Posterior cingulate gyrus (tissue), 11 donors: ENCODE data around the gene RAD51B.
A peak's percentile ranks its signal among the peaks of the same experiment; 100 is the strongest.

ENCODE experiments used
- DNase-seq, 10 donors: peaks; one replicate each; pipeline versions ENCODE4 v3.0.0 to v3.0.0-alpha.2; 2020 to 2021; ENCODE audit warnings: mixed read lengths in 3 of 10
- intact Hi-C: fragments of 100-400 bp; cut with DNase I; formaldehyde crosslinking; loops from one replicate; pipeline ENCODE4 v1.15.1; 2023

The RAD51B gene

GRCh38 chr14:68668531-68668930 lies 849.0 kb downstream of the RAD51B start:
- intact Hi-C loops, result no loop called here
- no peak for DNase-seq

- intact Hi-C loops, result no loop called here
- DNase-seq, result no peak
Measured at GRCh38 chr14:68669111-68669511, 849.5 kb downstream of the RAD51B start.

DNA sequence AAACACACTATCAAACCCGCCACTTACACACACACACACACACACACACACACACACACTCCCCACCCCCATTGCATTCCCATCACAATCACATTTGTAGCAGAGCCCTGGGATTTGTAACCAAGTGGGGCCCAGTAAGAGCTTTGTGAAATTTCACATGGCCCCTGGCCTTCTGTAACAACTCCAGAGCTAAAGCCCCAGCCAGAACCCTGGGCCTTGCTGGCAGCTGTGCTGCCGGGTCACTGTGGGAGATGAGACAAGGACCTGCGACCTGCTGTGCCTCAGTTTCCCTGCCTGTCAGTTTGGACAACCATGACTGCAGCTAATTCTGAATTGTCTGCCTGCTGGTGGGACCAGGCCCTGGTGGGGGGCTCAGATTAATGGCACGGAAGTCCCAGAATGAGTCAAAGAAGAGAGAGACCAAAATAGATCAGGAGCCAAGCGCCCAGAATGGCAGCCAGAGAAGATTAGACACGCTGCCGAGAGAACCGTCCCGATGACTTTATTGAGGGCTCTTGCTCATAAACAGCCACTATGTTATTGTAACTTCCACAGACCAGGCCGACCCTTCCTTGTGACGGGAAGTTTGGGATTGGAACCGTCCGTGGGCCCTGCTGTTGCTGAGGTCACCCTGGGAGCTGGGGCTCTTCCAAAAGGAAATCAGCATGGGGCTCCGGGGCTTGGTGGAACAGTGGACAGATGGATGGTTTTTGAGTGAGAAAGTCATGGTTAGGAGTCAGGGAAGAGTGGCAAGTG lies 850.2 kb downstream of the RAD51B start:
- no peak for DNase-seq
- intact Hi-C loops, result no loop called here

DNA sequence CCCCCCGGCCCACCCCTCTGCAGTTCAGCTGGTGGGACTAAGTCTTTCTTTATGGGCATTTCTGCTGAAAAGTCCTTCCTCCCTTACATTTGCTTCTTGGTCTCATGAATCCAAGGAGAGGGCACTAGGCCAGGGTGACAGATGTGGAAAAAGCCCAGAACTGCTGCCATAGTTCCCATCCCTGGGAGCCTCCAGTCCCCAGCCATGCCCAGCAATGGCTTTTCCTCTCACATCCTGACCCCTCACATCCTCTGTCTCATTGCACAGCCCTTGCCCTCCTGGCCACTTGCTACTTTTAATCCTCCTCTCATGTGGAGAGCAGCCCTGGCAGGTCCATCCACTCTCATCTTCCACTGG lies 850.8 kb downstream of the RAD51B start:
- no peak for DNase-seq
- intact Hi-C loops, result no loop called here

DNA sequence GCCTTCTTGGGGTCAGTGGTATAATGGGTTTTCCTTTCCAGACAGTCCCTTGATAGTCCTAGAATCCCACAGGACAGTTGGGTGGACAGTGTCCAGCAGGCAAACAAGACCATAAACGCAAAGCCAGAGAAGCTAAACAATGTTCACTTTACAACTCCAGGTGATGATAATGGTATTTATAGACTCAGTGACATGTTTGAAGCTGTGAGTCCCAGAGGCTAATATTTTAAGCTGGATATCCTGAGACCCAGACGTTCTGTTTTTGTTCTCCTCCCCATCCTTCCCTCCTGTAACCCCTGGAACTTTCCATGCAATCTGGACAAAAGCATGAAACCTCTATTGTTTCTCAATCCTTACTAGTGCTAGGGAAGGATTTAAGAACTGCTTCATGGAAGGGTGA lies 852.3 kb downstream of the RAD51B start:
- intact Hi-C loops, result no loop called here
- no peak for DNase-seq

DNA sequence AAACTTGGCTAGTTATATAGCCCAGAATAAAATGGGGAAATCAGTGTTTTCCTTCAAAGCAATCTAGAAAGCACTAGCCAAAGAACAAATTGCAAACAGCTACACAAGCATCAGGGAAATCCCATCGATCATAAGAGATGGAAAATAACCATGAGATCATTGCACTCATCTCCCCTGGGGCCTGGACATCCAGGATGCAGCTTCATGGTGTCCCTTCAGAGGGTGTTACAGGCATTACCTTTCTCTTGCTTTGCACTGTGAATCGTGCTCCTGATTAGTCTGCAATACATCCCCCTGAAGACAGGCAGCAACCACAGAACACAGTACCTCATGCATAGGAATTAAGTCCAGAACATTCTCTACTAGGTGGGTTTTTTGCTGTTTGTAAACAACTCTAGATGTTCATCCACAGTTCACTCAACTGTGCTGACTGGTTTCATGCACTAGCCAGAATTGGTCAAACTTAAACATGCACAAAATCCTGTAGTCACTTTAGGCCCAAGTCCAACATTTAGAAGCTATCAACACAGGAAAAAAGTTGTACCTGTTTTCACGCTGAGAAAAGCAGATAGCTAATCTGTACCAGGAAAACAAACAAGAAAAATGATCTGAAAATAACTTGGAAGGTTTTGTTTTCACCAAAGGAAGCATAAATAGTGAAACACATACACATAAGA lies 853.2 kb downstream of the RAD51B start:
- no peak for DNase-seq
- intact Hi-C loops, result no loop called here

- intact Hi-C loops, result no loop called here
- DNase-seq, result no peak
Measured at GRCh38 chr14:68673464-68673863, 853.9 kb downstream of the RAD51B start.

DNA sequence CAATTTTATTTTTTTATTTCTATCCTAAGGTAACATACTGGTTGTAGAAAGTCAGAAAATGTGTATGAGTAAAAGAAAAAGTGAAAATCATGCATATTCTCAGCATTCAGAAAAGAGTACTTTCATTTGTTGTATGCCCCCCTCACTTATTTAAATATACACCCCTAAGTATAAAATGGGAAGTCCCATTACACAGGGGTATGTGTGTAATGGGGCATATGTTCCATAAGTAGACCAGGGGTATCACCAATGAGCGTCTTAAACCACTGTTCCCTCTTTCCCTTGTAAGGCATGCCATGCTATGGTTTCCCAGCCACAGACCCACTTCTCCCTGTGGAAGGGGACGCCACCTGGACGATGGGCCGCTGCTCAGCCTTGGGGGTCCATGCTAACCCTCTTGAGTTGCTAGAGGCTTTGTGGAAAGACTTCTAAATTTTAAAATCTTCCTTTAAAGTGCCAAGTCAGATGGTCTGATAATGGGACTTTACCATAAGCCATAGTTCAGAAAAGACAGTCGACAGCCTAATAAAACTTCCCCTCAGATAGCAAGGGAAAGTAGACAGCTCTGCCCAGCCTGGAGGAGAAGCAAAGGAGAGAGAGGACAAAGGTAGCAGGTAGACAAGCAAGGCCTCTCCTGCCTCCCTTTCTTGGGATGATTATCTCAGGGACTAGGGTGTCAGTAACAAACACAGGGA lies 855.1 kb downstream of the RAD51B start:
- DNase-seq, result no peak
- intact Hi-C loops, result no loop called here

GRCh38 chr14:68675233-68675577 lies 855.6 kb downstream of the RAD51B start:
- no peak for DNase-seq
- intact Hi-C loops, result no loop called here

GRCh38 chr14:68676511-68676943 lies 856.9 kb downstream of the RAD51B start:
- intact Hi-C loops, result no loop called here
- DNase-seq, result no peak

DNA sequence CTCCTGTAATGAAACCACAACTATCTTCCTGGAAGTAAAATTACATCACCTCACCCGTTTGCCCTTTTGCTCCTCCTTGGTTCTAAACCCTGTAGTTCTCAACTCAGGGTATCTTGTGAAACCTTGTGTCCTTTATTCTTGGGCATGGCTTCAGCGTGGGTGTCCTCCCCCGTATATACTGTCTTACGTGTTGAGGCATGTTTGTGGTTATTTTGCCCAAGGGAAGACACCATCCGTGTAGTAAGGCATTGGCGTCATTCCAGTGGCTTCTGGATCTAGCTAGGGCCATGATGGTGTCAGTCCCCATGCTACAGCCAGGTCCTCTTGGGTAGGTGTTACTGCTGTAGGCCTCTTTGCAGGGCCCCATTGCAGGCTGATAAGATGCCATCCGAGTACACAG lies 857.9 kb downstream of the RAD51B start:
- DNase-seq, result no peak
- intact Hi-C loops, result no loop called here

DNA sequence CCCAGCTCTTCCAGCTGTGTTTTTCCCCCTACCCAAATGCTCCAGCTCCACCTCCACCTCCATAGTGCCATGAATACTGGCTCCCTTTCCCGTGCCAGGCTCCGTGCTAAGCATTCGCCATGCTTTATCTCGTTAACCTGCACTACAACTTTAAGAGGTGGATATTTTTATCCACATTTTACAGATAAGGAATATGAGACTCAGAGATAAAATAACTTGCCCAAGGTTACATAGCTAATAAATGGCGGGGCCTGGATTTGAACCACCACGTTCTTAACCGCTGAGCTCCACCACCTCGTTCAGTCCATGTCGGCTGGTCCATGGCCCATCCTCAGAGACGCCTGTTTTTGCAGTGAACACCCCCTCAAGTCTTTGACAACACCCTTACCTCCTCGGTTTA lies 858.3 kb downstream of the RAD51B start:
- no peak for DNase-seq
- intact Hi-C loops, result no loop called here

- intact Hi-C loops, result no loop called here
- DNase-seq, result no peak
Measured at GRCh38 chr14:68678471-68678870, 858.9 kb downstream of the RAD51B start.

GRCh38 chr14:68679301-68679700 lies 859.7 kb downstream of the RAD51B start:
- intact Hi-C loops, result no loop called here
- DNase-seq, result no peak

- no peak for DNase-seq
- intact Hi-C loops, result no loop called here
Measured at GRCh38 chr14:68679746-68680467, 860.3 kb downstream of the RAD51B start.

DNA sequence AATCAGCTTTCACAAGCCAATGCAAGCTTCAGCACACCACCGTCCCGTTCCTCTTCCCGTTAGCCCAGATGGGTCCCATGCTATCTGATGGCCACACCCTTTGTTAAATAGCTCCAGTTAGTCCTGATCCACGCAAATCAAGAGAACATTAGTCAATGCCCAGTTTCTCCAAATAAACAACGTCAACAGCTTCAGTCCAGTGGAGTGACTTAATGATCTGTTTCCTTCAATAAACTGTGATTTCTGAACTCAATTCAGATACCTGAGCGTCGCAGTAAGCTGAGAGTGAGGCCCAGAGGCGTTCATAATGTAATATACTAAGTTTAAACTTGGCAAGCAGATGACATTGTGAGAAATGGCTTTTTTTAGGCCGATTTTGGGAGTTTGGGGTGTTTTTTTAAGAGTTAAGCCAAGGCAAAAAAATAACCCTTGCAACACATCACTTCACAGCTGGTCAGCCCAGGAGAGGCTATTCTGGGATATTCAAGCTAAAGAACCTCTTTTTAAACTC lies 861.0 kb downstream of the RAD51B start:
- DNase-seq, result no peak
- intact Hi-C loops, result no loop called here

GRCh38 chr14:68681256-68682011 lies 861.9 kb downstream of the RAD51B start:
- intact Hi-C loops, result no loop called here

DNA sequence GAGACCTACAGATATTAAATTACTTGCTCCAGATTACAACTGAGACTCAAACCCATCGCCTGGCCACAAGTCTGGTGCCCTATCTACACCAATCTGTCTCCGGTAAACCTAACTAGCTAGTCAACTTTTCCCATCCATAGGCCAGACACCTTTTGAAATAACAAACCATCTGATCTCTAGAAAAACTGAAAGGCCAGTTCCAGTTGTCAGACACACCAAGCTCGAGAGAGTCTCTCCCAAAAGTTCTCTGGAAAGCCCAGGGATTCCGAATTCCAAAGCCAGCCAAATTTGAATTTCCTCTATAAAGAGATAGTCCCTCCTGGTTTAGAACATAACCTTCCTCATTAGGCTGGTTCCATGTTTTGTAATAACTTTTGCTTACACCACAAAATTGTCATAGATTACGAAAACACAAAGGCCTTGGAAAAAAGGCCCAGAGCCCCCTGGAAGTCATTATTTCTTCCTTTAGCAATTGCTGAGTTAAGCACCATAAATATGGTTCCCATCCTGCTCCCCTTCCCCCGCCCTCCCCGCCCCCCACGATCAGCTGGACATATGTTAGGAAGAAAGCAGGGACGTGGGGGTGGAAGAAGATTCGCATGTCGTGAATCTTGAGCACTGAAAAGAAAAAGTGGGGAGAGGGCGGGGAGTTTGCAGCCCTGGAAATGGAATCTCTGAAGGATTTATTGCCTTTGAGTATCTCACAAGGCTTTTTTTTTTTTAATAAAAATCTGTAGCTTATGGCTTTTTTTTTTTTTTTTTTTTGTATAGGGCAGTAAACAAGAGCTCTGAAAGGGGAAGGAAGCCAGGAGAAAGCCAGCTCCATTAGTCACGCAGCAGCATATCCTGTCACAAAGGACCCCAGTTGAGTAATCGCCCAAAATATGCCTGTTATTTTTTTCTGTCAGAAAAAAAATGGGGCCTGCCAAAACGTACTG lies 862.9 kb downstream of the RAD51B start:
- no peak for DNase-seq
- intact Hi-C loops, result no loop called here

More at GRCh38 chr14:68681256-68682011, 861.9 kb downstream of the RAD51B start:
- no peak for DNase-seq

- DNase-seq, result peak in 4 of 10 donors; percentile 25 to 88 (median 53)
- intact Hi-C loops, result no loop called here
Measured at GRCh38 chr14:68683326-68683725, 863.7 kb downstream of the RAD51B start.
